K562 (cell line): ENCODE results near the gene NINJ2. TPM values are rescaled to one million over a fixed set of nuclear protein-coding genes. Genes with fewer than 3 reads are reported as not detected.

Experiments
- CEBPG ChIP-seq, 3 experiments: fragments of 200-800 bp in 1 of 3; sonication (Bioruptor generic) in 1 of 3; sonication (generic) in 1 of 3; formaldehyde crosslinking in 1 of 3; IDR thresholded peaks in 2 of 3; conservative IDR thresholded peaks in 1 of 3; 2 replicates each; pipeline versions ENCODE4 v1.6.1 to v1.8.0; 2016 to 2022; ENCODE audit warnings: missing compliant biosample characterization in 2 of 3, missing genetic modification characterization in 2 of 3, mild to moderate bottlenecking in 1 of 3, missing genetic modification reagents in 1 of 3
- MEF2A ChIP-seq: IDR thresholded peaks from 2 replicates; pipeline ENCODE4 v1.6.1; 2011; ENCODE audit warnings: low read depth, mild to moderate bottlenecking, low read length, moderate library complexity; ENCODE audit not compliant: control insufficient read depth
- NFYB ChIP-seq: IDR thresholded peaks from 2 replicates; pipeline ENCODE4 v1.6.1; 2011; ENCODE audit warnings: mild to moderate bottlenecking, moderate library complexity; ENCODE audit not compliant: insufficient read length; ENCODE audit errors: extremely low read depth
- NR2C1 ChIP-seq, 2 experiments: fragments of 450-650 bp; IDR thresholded peaks; 2 replicates each; pipeline ENCODE4 v1.6.1; 2017; ENCODE audit warnings: mild to moderate bottlenecking in 2 of 2, antibody characterized with exemption in 1 of 2, inconsistent platforms in 1 of 2, missing compliant biosample characterization in 1 of 2, missing genetic modification characterization in 1 of 2
- RBM39 ChIP-seq: fragments of 200-400 bp; formaldehyde crosslinking; optimal IDR thresholded peaks from 2 replicates; pipeline ENCODE3; 2018; ENCODE audit warnings: low read depth, low read length
- TCFL5 ChIP-seq: fragments of 250-450 bp; sonication (Bioruptor Pico); conservative IDR thresholded peaks from 2 replicates; pipeline ENCODE4 v1.6.1; 2021; ENCODE audit warnings: mild to moderate bottlenecking, moderate library complexity, matching md5 sums
- TRIM24 ChIP-seq, 2 experiments: fragments of 450-650 bp; IDR thresholded peaks; 2 replicates each; pipeline ENCODE4 v1.6.1; 2016
- TSC22D4 ChIP-seq: fragments of 450-650 bp; IDR thresholded peaks from 2 replicates; pipeline ENCODE4 v1.6.1; 2016; ENCODE audit warnings: missing genetic modification characterization, missing biosample characterization, control low read depth
- ZNF436 ChIP-seq: fragments of 250-450, 450-650 bp; sonication (Bioruptor Pico); formaldehyde crosslinking; IDR thresholded peaks from 2 replicates; pipeline ENCODE4 v1.7.0; 2020; ENCODE audit warnings: mild to moderate bottlenecking
- ZNF561 ChIP-seq: fragments of 450-650 bp; formaldehyde crosslinking; conservative IDR thresholded peaks from 2 replicates; pipeline ENCODE4 v1.4.0; 2020; ENCODE audit warnings: mild to moderate bottlenecking, moderate library complexity
- ZNF699 ChIP-seq: fragments of 250-450 bp; sonication (Bioruptor Pico); IDR thresholded peaks from 2 replicates; pipeline ENCODE4 v1.8.0; 2021; ENCODE audit warnings: mild to moderate bottlenecking, moderate library complexity; ENCODE audit not compliant: insufficient replicate concordance
- polyA plus RNA-seq, 8 experiments: library from polyadenylated mRNA; depleted of rRNA in 4 of 8; stranded (reverse) in 5 of 8; unstranded in 3 of 8; fragments of >200 nt; fragmentation: Nextera tagmentation in 2 of 8; fragmentation: Illumina TruSeq in 1 of 8; extraction: Ambion mirVana in 2 of 8; extraction: Trizol in 1 of 8; gene quantifications; 2 replicates each; pipeline versions ENCODE4 v1.2.1 to v1.2.3, GENCODE V29; 2011 to 2014; ENCODE audit warnings: inconsistent platforms in 1 of 8, missing spikeins in 1 of 8
- total RNA-seq, 7 experiments: library from RNA; depleted of rRNA in 6 of 7; stranded (reverse); fragments of >200 nt in 6 of 7; fragmentation: Illumina TruSeq in 2 of 7; extraction: Trizol in 2 of 7; gene quantifications; 2 replicates each; pipeline versions ENCODE4 v1.2.1 to v1.2.3, GENCODE V29; 2011 to 2021; ENCODE audit warnings: low replicate concordance in 1 of 7
- TF ChIP-seq, protein P1 (sequence below): fragments of 250-450 bp; sonication (Bioruptor Pico); IDR thresholded peaks from 2 replicates; pipeline ENCODE4 v1.8.0; 2022; ENCODE audit warnings: inconsistent platforms
- TF ChIP-seq, protein P2 (sequence below): IDR thresholded peaks from 2 replicates; pipeline ENCODE4 v1.6.1; 2014; ENCODE audit warnings: antibody characterized with exemption
- TF ChIP-seq, protein P3 (sequence below): sonication (generic); formaldehyde crosslinking; IDR thresholded peaks from 2 replicates; pipeline ENCODE4 v1.8.0; 2023; ENCODE audit warnings: mild to moderate bottlenecking, missing genetic modification reagents
- TF ChIP-seq, protein P4 (sequence below): fragments of 200-400 bp; formaldehyde crosslinking; IDR thresholded peaks from 2 replicates; pipeline ENCODE4 v1.6.1; 2017; ENCODE audit warnings: mild to moderate bottlenecking, low read depth, low read length, moderate library complexity
- TF ChIP-seq, protein P5 (sequence below): IDR thresholded peaks from 2 replicates; pipeline ENCODE4 v1.6.1; 2016; ENCODE audit warnings: missing genetic modification characterization, missing compliant biosample characterization

The NINJ2 gene
- total and polyA plus RNA-seq, 9 of the 15 experiments (the other 6 are each of a cell fraction or from before 2014, with no cell fraction given) = 2.6 to 16.0 (median 4.5) TPM

DNA sequence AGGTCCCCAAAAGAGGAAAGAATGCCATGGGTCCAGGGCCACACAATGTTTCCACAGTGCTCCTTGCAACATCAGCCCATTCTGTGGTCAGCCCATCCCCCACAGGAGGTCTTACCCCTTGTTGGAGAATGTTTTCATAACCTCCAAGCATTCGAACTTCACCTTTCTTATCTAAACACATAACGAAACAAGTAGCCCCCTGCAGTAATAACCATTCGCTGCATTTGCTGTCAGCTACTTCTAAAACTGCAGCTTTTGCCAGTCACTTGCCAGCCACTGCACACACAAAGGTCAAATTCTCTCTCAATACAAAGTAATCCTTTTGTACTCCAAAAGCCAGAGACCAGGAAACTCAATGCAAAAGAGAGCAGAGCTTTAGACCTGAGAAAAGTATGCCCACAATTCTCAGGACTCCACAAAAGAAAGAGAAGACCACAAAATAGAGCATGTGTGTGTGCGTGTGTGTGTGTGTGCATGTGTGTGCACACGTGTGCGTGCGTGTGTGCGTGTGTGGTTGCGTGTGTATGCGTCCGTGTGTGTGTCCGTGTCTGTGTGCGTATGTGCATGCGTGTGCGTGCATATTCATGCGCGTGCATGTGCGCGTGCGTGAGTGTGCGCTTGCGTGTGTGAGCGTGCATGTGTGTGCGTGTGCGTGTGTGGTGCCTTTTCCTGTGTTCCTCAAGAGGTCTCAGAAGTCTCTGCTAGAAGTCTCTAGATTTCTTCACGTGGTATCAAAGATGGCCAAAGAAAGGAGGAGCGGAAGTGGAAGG lies 31.7 kb upstream of the NINJ2 start (continued):
- TF ChIP-seq, protein P1, sequence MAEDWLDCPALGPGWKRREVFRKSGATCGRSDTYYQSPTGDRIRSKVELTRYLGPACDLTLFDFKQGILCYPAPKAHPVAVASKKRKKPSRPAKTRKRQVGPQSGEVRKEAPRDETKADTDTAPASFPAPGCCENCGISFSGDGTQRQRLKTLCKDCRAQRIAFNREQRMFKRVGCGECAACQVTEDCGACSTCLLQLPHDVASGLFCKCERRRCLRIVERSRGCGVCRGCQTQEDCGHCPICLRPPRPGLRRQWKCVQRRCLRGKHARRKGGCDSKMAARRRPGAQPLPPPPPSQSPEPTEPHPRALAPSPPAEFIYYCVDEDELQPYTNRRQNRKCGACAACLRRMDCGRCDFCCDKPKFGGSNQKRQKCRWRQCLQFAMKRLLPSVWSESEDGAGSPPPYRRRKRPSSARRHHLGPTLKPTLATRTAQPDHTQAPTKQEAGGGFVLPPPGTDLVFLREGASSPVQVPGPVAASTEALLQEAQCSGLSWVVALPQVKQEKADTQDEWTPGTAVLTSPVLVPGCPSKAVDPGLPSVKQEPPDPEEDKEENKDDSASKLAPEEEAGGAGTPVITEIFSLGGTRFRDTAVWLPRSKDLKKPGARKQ (CRISPR knock-in tag) = peak; percentile 70; the same call in 1 of the 2 replicates
- TF ChIP-seq, protein P2, sequence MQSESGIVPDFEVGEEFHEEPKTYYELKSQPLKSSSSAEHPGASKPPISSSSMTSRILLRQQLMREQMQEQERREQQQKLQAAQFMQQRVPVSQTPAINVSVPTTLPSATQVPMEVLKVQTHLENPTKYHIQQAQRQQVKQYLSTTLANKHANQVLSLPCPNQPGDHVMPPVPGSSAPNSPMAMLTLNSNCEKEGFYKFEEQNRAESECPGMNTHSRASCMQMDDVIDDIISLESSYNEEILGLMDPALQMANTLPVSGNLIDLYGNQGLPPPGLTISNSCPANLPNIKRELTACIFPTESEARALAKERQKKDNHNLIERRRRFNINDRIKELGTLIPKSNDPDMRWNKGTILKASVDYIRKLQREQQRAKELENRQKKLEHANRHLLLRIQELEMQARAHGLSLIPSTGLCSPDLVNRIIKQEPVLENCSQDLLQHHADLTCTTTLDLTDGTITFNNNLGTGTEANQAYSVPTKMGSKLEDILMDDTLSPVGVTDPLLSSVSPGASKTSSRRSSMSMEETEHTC = no peak
- no peak for TF ChIP-seq ZNF436 (CRISPR knock-in tag)
- TF ChIP-seq, protein P3, sequence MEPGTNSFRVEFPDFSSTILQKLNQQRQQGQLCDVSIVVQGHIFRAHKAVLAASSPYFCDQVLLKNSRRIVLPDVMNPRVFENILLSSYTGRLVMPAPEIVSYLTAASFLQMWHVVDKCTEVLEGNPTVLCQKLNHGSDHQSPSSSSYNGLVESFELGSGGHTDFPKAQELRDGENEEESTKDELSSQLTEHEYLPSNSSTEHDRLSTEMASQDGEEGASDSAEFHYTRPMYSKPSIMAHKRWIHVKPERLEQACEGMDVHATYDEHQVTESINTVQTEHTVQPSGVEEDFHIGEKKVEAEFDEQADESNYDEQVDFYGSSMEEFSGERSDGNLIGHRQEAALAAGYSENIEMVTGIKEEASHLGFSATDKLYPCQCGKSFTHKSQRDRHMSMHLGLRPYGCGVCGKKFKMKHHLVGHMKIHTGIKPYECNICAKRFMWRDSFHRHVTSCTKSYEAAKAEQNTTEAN (CRISPR knock-in tag) = peak; percentile 100
- no peak for TF ChIP-seq TSC22D4 (tag)
- TF ChIP-seq RBM39 = no peak
- no peak for TF ChIP-seq ZNF561 (CRISPR knock-in tag)
- no peak for TF ChIP-seq MEF2A
- TF ChIP-seq, protein P4, sequence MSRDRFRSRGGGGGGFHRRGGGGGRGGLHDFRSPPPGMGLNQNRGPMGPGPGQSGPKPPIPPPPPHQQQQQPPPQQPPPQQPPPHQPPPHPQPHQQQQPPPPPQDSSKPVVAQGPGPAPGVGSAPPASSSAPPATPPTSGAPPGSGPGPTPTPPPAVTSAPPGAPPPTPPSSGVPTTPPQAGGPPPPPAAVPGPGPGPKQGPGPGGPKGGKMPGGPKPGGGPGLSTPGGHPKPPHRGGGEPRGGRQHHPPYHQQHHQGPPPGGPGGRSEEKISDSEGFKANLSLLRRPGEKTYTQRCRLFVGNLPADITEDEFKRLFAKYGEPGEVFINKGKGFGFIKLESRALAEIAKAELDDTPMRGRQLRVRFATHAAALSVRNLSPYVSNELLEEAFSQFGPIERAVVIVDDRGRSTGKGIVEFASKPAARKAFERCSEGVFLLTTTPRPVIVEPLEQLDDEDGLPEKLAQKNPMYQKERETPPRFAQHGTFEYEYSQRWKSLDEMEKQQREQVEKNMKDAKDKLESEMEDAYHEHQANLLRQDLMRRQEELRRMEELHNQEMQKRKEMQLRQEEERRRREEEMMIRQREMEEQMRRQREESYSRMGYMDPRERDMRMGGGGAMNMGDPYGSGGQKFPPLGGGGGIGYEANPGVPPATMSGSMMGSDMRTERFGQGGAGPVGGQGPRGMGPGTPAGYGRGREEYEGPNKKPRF = no peak
- no peak for TF ChIP-seq ZNF699 (CRISPR knock-in tag)
- TF ChIP-seq TCFL5 (CRISPR knock-in tag) = no peak
- TF ChIP-seq TRIM24 (IDR thresholded peaks at IDR 0.05) = peak in 1 of 2 experiments; percentile 11; a peak in 1 of 4 replicates
- TF ChIP-seq CEBPG (CRISPR knock-in tag; IDR thresholded peaks at IDR 0.05) = 0 out of 2 replicates have a peak, but pooled peaks have one; percentile 11
- TF ChIP-seq CEBPG (tag; conservative IDR thresholded peaks at IDR 0.05 in 1 of 2, IDR thresholded peaks at IDR 0.05 in 1 of 2) = no peak
- TF ChIP-seq, protein P5, sequence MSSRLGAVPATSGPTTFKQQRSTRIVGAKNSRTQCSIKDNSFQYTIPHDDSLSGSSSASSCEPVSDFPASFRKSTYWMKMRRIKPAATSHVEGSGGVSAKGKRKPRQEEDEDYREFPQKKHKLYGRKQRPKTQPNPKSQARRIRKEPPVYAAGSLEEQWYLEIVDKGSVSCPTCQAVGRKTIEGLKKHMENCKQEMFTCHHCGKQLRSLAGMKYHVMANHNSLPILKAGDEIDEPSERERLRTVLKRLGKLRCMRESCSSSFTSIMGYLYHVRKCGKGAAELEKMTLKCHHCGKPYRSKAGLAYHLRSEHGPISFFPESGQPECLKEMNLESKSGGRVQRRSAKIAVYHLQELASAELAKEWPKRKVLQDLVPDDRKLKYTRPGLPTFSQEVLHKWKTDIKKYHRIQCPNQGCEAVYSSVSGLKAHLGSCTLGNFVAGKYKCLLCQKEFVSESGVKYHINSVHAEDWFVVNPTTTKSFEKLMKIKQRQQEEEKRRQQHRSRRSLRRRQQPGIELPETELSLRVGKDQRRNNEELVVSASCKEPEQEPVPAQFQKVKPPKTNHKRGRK (tag) = no peak
- peak; percentile 49; the same call in 1 of the 2 replicates for TF ChIP-seq NR2C1 (IDR thresholded peaks at IDR 0.05)
- peak; percentile 47; the same call in 1 of the 2 replicates for TF ChIP-seq NR2C1 (tag; IDR thresholded peaks at IDR 0.05)
- no peak for TF ChIP-seq NFYB
